Measurements from ENCODE around the gene POMT1. TPM values are rescaled to one million over a fixed set of nuclear protein-coding genes. Genes with fewer than 3 reads are reported as not detected.

The POMT1 gene
- total and polyA plus RNA-seq, 4 donors = 11.9 to 28.3 (median 23.1) TPM

DNA sequence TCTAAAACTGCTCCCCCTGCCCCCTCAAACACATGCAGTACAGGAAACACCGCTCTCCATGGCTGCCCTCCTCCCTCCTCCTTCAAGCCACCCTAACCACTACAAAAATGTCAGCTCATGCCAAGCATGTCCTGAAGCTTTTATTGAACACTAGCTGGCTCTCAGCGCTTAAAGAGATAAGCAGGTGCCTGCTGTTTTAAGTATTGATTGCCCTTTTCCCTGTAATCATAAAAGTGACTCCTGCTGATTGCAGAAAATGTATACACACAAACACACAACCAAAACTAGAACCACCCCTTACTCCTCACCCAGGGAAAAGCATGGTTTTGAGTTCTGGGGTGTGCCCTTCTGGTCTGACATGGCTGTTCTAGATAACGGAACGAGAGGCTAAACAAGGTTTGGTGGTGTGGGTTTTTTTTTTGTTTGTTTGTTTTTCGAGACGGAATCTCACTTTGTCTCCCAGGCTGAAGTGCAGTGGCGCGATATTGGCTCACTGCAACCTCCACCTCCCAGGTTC lies 32.1 kb downstream of the POMT1 start:
- Histone ChIP-seq H3K9ac (ENCODE audit: insufficient read depth in 1 of 2, low read length in 2 of 2) (no peak overlapping the region), H3K4me1 (ENCODE audit: control insufficient read depth in 5 of 5, insufficient read depth in 5 of 5, low read length in 5 of 5) (peaks cover 0 to 12% (median 11%) of the 10 kb centered on the region in 5 donors), H3K27ac (ENCODE audit: low read depth in 1 of 2, low read length in 1 of 2) (no peak overlapping the region), H3K9me3 (ENCODE audit: control insufficient read depth in 4 of 4, insufficient read depth in 3 of 4, low read length in 3 of 4) (no peaks in the 10 kb centered on the region), H3K36me3 (ENCODE audit: control insufficient read depth in 4 of 4, insufficient read depth in 4 of 4, low read length in 4 of 4) (peaks cover 0 to 2% (median 0%) of the 10 kb centered on the region in 4 donors), H3K27me3 (ENCODE audit: control insufficient read depth in 3 of 3, insufficient read depth in 3 of 3, low read length in 2 of 3) (no peaks in the 10 kb centered on the region), H3K4me3 (no peak overlapping the region)
- ATAC-seq (ENCODE audit: insufficient read depth, low FRiP score) (no peak), DNase-seq (no peak)
- 37 to 40% methylated on average over 8 of the region's 8 CpGs for WGBS, 2 donors
- TF ChIP-seq, protein P1, sequence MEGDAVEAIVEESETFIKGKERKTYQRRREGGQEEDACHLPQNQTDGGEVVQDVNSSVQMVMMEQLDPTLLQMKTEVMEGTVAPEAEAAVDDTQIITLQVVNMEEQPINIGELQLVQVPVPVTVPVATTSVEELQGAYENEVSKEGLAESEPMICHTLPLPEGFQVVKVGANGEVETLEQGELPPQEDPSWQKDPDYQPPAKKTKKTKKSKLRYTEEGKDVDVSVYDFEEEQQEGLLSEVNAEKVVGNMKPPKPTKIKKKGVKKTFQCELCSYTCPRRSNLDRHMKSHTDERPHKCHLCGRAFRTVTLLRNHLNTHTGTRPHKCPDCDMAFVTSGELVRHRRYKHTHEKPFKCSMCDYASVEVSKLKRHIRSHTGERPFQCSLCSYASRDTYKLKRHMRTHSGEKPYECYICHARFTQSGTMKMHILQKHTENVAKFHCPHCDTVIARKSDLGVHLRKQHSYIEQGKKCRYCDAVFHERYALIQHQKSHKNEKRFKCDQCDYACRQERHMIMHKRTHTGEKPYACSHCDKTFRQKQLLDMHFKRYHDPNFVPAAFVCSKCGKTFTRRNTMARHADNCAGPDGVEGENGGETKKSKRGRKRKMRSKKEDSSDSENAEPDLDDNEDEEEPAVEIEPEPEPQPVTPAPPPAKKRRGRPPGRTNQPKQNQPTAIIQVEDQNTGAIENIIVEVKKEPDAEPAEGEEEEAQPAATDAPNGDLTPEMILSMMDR (IDR thresholded peaks at IDR 0.05; ENCODE audit: control extremely low read depth, extremely low read depth) = no peak

DNA sequence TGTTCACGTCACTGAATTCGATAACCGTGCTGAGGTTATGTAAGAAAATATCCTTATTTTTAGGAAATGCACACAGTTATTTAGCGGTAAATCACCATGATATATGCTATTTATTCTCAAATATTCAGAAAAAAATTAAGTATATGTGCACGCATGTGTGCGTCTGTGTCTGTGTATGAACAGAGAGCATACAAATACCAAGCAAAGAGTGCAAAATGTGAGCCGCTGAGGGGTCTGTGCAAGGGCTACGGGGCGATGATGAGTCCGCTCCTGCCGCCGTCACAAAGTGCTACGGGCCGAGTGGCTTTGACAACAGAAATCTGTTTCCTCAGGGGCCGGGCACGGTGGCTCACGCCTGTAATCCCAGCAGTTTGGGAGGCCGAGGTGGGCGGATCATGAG lies 35.2 kb downstream of the POMT1 start:
- Histone ChIP-seq H3K27me3 (ENCODE audit: control insufficient read depth in 3 of 3, insufficient read depth in 3 of 3, low read length in 2 of 3) (no peaks in the 10 kb centered on the region), H3K4me1 (ENCODE audit: control insufficient read depth in 5 of 5, insufficient read depth in 5 of 5, low read length in 5 of 5) (peaks cover 0 to 5% (median 0%) of the 10 kb centered on the region in 5 donors), H3K27ac (ENCODE audit: low read depth in 1 of 2, low read length in 1 of 2) (no peak overlapping the region), H3K9ac (ENCODE audit: insufficient read depth in 1 of 2, low read length in 2 of 2) (no peak overlapping the region), H3K9me3 (ENCODE audit: control insufficient read depth in 4 of 4, insufficient read depth in 3 of 4, low read length in 3 of 4) (no peaks in the 10 kb centered on the region), H3K36me3 (ENCODE audit: control insufficient read depth in 4 of 4, insufficient read depth in 4 of 4, low read length in 4 of 4) (no peaks in the 10 kb centered on the region), H3K4me3 (no peak overlapping the region)
- 97% methylated on average over 19 of the region's 19 CpGs for WGBS, 2 donors
- DNase-seq (no peak), ATAC-seq (ENCODE audit: insufficient read depth, low FRiP score) (no peak)
- TF ChIP-seq, protein P1 (IDR thresholded peaks at IDR 0.05; ENCODE audit: control extremely low read depth, extremely low read depth) = no peak

DNA sequence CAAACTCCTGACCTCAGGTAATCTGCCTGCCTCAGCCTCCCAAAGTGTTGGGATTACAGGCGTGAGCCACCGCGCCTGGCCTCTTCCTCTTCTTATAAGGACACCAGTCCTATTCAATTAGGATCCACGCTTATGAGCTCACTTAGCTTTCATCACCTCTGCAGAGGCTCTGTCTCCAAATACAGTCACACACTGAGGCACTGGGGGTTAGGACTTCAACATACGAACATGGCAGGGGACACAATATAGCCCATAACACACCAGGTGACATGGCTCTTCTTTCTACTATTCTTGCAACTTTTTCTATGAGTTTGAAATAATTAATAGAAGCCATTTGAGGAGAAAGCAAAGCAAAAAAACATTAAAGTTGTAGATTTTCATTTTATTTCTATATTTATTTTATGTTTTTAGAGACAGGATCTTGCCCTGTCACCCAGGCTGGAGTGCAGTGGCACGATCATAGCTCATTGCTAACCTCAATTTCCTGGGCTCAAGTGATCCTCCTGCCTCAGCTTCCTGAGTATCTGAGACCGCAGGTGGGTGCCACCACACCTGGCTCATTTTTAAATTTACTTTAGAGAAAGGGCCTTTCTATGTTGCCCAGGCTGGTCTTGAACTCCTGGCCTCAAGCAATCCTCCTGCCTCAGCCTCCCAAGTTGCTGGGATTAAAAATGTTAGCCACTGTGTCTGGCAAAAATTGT lies 36.7 kb downstream of the POMT1 start:
- 84 to 85% methylated on average over 7 of the region's 7 CpGs for WGBS, 2 donors
- ATAC-seq (ENCODE audit: insufficient read depth, low FRiP score) (no peak), DNase-seq (no peak)
- Histone ChIP-seq H3K36me3 (ENCODE audit: control insufficient read depth in 4 of 4, insufficient read depth in 4 of 4, low read length in 4 of 4) (no peaks in the 10 kb centered on the region), H3K27ac (ENCODE audit: low read depth in 1 of 2, low read length in 1 of 2) (no peak overlapping the region), H3K4me3 (no peak overlapping the region), H3K9me3 (ENCODE audit: control insufficient read depth in 4 of 4, insufficient read depth in 3 of 4, low read length in 3 of 4) (peaks cover 0 to 9% (median 5%) of the 10 kb centered on the region in 4 donors), H3K27me3 (ENCODE audit: control insufficient read depth in 3 of 3, insufficient read depth in 3 of 3, low read length in 2 of 3) (peaks cover 0 to 3% (median 0%) of the 10 kb centered on the region in 3 donors), H3K4me1 (ENCODE audit: control insufficient read depth in 5 of 5, insufficient read depth in 5 of 5, low read length in 5 of 5) (peaks cover 0 to 5% (median 0%) of the 10 kb centered on the region in 5 donors), H3K9ac (ENCODE audit: insufficient read depth in 1 of 2, low read length in 2 of 2) (no peak overlapping the region)
- TF ChIP-seq, protein P1 (IDR thresholded peaks at IDR 0.05; ENCODE audit: control extremely low read depth, extremely low read depth) = no peak
